CD14-positive monocyte (primary cell): ENCODE measurements around the gene KLHL30. TPM values are rescaled to one million over a fixed set of nuclear protein-coding genes. Genes with fewer than 3 reads are reported as not detected.

ENCODE experiments used
- DNase-seq, 3 donors: peaks; one replicate each; pipeline ENCODE4 v3.0.0-alpha.2; 2011 to 2022
- H2AFZ ChIP-seq: 2 replicates; pipeline ENCODE4 v1.6.0; 2012; ENCODE audit warnings: mild to moderate bottlenecking, low read depth, low read length, inconsistent platforms; ENCODE audit not compliant: insufficient read depth, poor library complexity, severe bottlenecking
- H3K27ac ChIP-seq, 2 donors: 1 replicate in 1 of 2; 2 replicates in 1 of 2; pipeline ENCODE4 v1.5.1; 2012 to 2013; ENCODE audit warnings: low read length in 2 of 2, control low read depth in 1 of 2, inconsistent platforms in 1 of 2, low read depth in 1 of 2, mild to moderate bottlenecking in 1 of 2
- H3K27me3 ChIP-seq, 2 donors: one replicate each; pipeline versions ENCODE4 v1.6.0 to v1.6.1; 2011 to 2013; ENCODE audit warnings: low read length in 2 of 2; ENCODE audit not compliant: control insufficient read depth in 2 of 2, insufficient read depth in 2 of 2
- H3K36me3 ChIP-seq, 2 donors: replicated peaks in 1 of 2; 1 replicate in 1 of 2; 2 replicates in 1 of 2; pipeline versions ENCODE4 v1.5.1 to v1.6.1; 2012 to 2013; ENCODE audit warnings: low read length in 2 of 2, control low read depth in 1 of 2, inconsistent platforms in 1 of 2, mild to moderate bottlenecking in 1 of 2; ENCODE audit not compliant: insufficient read depth in 2 of 2, control insufficient read depth in 1 of 2
- H3K4me1 ChIP-seq, 2 donors: 1 replicate in 1 of 2; 2 replicates in 1 of 2; pipeline versions ENCODE4 v1.5.1 to v1.6.1; 2012 to 2013; ENCODE audit warnings: low read length in 2 of 2, control low read depth in 1 of 2, inconsistent platforms in 1 of 2, mild to moderate bottlenecking in 1 of 2, moderate library complexity in 1 of 2; ENCODE audit not compliant: insufficient read depth in 2 of 2, control insufficient read depth in 1 of 2
- H3K4me2 ChIP-seq: replicated peaks from 2 replicates; pipeline ENCODE3; 2012; ENCODE audit warnings: low read length, moderate library complexity, mild to moderate bottlenecking; ENCODE audit not compliant: poor library complexity, severe bottlenecking; ENCODE audit errors: extremely low read depth
- H3K4me3 ChIP-seq, 3 experiments: fragments of 200-600 bp in 1 of 3; sonication (generic) in 1 of 3; replicated peaks in 1 of 3; 1 replicate in 2 of 3; 2 replicates in 1 of 3; pipeline ENCODE4 v1.5.1; 2011 to 2013; ENCODE audit warnings: low read length in 3 of 3, mild to moderate bottlenecking in 3 of 3, control low read depth in 2 of 3, low read depth in 2 of 3, inconsistent platforms in 1 of 3, moderate library complexity in 1 of 3
- H3K79me2 ChIP-seq: 2 replicates; pipeline ENCODE4 v1.6.0; 2012; ENCODE audit warnings: mild to moderate bottlenecking, control low read depth, inconsistent platforms, low read length, moderate library complexity; ENCODE audit not compliant: insufficient read depth
- H3K9ac ChIP-seq: 2 replicates; pipeline ENCODE4 v1.6.0; 2017; ENCODE audit warnings: low read length, mild to moderate bottlenecking; ENCODE audit not compliant: insufficient read depth, poor library complexity, severe bottlenecking
- H3K9me3 ChIP-seq, 2 donors: replicated peaks in 1 of 2; 1 replicate in 1 of 2; 2 replicates in 1 of 2; pipeline versions ENCODE4 v1.5.1 to v1.6.1; 2012 to 2013; ENCODE audit warnings: low read length in 2 of 2, control low read depth in 1 of 2; ENCODE audit not compliant: control insufficient read depth in 1 of 2, insufficient read depth in 1 of 2
- H4K20me1 ChIP-seq: 2 replicates; pipeline ENCODE4 v1.6.0; 2012; ENCODE audit warnings: mild to moderate bottlenecking, low read length, control low read depth, moderate library complexity; ENCODE audit not compliant: insufficient read depth
- H3K27ac Mint-ChIP-seq, 7 donors: one replicate each; pipeline ENCODE4 v1.8.0; 2020; ENCODE audit warnings: mild to moderate bottlenecking in 7 of 7, mixed read lengths in 7 of 7, moderate library complexity in 6 of 7, inconsistent platforms in 2 of 7
- H3K27me3 Mint-ChIP-seq, 3 donors: one replicate each; pipeline ENCODE4 v1.8.0; 2021 to 2022; ENCODE audit warnings: low read depth in 3 of 3, mild to moderate bottlenecking in 3 of 3, mixed read lengths in 3 of 3, moderate library complexity in 3 of 3, inconsistent platforms in 1 of 3
- H3K36me3 Mint-ChIP-seq, 2 donors: one replicate each; pipeline ENCODE4 v1.8.0; 2020; ENCODE audit warnings: mixed read lengths in 2 of 2, inconsistent platforms in 1 of 2, mild to moderate bottlenecking in 1 of 2
- H3K4me1 Mint-ChIP-seq: one replicate; pipeline ENCODE4 v1.8.0; 2020; ENCODE audit warnings: mild to moderate bottlenecking, mixed read lengths
- H3K4me3 Mint-ChIP-seq, 2 donors: one replicate each; pipeline ENCODE4 v1.8.0; 2020; ENCODE audit warnings: mild to moderate bottlenecking in 2 of 2, mixed read lengths in 2 of 2, moderate library complexity in 1 of 2
- H3K9me3 Mint-ChIP-seq, 7 donors: one replicate each; pipeline ENCODE4 v1.8.0; 2020 to 2022; ENCODE audit warnings: mixed read lengths in 7 of 7, mild to moderate bottlenecking in 6 of 7, moderate library complexity in 6 of 7, inconsistent platforms in 2 of 7
- WGBS: methylation state at CpG from one replicate; pipeline ENCODE4 v1.1.5; 2013; ENCODE audit warnings: missing lambda C conversion rate; ENCODE audit not compliant: insufficient coverage; 5-methylcytosine and 5-hydroxymethylcytosine counted together
- intact Hi-C, 2 donors: fragments of 100-400 bp; cut with micrococcal nuclease; formaldehyde crosslinking; loops; one replicate each; pipeline versions ENCODE4 v1.15.0 to v1.15.1; 2023
- polyA plus RNA-seq, 3 donors: library from polyadenylated mRNA; depleted of rRNA in 1 of 3; unstranded in 2 of 3; stranded (reverse) in 1 of 3; fragments of 300-500 nt in 2 of 3; fragments of >200 nt in 1 of 3; fragmentation: Illumina TruSeq in 2 of 3; gene quantifications; 1 replicate in 2 of 3; 2 replicates in 1 of 3; pipeline ENCODE4 v1.2.3, GENCODE V29; 2012 to 2021
- TF ChIP-seq, protein P1 (sequence below): fragments of 200-600 bp; IDR thresholded peaks from one replicate; pipeline ENCODE4 v1.8.0; 2022; ENCODE audit warnings: antibody characterized with exemption, mild to moderate bottlenecking

The KLHL30 gene
- polyA plus RNA-seq, 3 donors, result 0.01 to 0.14 TPM; not detected in 1

DNA sequence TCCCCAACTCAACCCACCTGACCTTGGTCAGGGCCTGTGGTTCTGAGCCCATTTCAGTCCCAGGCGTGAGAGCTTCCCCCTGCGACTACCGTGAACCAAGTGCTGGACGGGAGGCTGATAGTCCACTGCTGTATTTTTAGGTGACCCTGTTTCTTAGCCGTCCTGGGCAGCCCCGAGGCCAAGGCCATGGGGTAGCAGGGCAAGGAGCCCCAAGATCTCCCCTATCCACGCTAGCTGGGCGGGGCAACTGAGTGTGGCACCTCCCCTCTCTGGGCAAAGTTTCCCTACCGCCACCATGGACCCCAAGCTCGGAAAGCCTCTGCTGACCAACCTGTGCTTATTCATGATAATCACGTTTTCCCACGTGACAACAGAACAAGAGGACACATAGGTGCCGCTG lies 583 bp upstream of the KLHL30 start:
- Histone ChIP-seq H3K4me3 (no peak overlapping the region), H3K79me2 (no peaks in the 10 kb centered on the region), H2AFZ (peak overlapping the region; percentile 21), H3K4me2 (no peak overlapping the region), H3K4me1 (peaks cover 42 to 55% of the 10 kb centered on the region in 2 donors), H3K36me3 (no peaks in the 10 kb centered on the region), H3K9me3 (no peaks in the 10 kb centered on the region), H3K27me3 (no peaks in the 10 kb centered on the region), H3K27ac (peak overlapping the region in 1 of 2 donors; percentile 61), H3K9ac (no peak overlapping the region), H4K20me1 (no peaks in the 10 kb centered on the region)
- 100% methylated on average over 9 of the region's 13 CpGs for WGBS
- DNase-seq, result no peak
- Mint-ChIP-seq H3K4me1 (peaks cover 55% of the 10 kb centered on the region), H3K9me3 (no peaks in the 10 kb centered on the region), H3K36me3 (no peaks in the 10 kb centered on the region), H3K27ac (peak overlapping the region in 6 of 7 donors; percentile 59 to 87 (median 76)), H3K27me3 (peaks cover 2 to 5% (median 2%) of the 10 kb centered on the region in 3 donors), H3K4me3 (no peak overlapping the region)
- intact Hi-C loops, result no loop called here
- TF ChIP-seq, protein P1, sequence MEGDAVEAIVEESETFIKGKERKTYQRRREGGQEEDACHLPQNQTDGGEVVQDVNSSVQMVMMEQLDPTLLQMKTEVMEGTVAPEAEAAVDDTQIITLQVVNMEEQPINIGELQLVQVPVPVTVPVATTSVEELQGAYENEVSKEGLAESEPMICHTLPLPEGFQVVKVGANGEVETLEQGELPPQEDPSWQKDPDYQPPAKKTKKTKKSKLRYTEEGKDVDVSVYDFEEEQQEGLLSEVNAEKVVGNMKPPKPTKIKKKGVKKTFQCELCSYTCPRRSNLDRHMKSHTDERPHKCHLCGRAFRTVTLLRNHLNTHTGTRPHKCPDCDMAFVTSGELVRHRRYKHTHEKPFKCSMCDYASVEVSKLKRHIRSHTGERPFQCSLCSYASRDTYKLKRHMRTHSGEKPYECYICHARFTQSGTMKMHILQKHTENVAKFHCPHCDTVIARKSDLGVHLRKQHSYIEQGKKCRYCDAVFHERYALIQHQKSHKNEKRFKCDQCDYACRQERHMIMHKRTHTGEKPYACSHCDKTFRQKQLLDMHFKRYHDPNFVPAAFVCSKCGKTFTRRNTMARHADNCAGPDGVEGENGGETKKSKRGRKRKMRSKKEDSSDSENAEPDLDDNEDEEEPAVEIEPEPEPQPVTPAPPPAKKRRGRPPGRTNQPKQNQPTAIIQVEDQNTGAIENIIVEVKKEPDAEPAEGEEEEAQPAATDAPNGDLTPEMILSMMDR, result no peak

DNA sequence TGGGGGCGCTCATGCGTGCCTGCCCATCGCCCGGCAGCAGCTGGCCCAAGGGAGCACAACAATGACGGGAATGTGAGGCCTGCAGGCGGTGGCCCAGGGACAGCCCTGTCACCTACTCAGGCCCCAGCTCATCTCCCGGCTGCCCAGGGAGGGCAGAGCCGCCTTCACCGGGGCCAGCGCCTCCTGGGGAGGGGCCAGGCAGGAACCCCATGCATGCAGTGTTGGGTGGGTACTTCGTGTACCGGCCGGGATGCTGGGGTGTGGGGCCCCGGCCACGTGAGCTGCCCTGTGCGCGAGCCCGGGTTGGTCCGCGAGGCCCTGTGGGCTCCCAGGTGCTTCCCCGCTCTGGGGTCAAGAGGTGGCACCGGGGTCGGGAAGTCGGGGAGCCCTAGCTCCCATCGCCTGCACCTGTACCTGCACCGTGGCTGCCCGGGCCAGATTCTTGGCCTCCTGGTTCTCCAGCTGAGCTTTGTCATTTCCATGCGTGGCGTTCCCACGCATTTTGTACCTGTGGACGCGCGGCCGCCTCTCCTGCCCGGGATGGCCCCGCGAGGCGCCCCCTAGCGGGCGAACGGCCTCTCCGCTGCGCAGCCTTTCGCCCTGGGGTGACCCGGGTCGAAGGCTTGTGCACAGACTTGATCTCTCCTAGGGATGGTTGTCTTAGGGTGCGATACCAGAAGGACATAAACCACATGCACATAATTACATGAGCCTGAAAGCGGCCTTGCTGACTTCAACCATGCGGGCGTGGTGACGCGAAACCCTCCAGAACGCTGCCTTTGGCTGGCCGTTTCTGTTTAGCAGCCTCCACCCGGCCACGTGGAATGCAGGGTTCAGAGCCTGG lies 950 bp downstream of the KLHL30 start:
- Mint-ChIP-seq H3K36me3 (no peaks in the 10 kb centered on the region), H3K4me1 (peaks cover 56% of the 10 kb centered on the region), H3K9me3 (peaks cover 0 to 4% (median 0%) of the 10 kb centered on the region in 7 donors), H3K4me3 (no peak overlapping the region), H3K27me3 (peaks cover 0 to 4% (median 2%) of the 10 kb centered on the region in 3 donors), H3K27ac (no peak overlapping the region)
- Histone ChIP-seq H4K20me1 (no peaks in the 10 kb centered on the region), H3K4me3 (no peak overlapping the region), H3K4me2 (no peak overlapping the region), H3K9ac (no peak overlapping the region), H2AFZ (no peak overlapping the region), H3K36me3 (no peaks in the 10 kb centered on the region), H3K27ac (no peak overlapping the region), H3K4me1 (peaks cover 42 to 55% of the 10 kb centered on the region in 2 donors), H3K79me2 (no peaks in the 10 kb centered on the region), H3K9me3 (no peaks in the 10 kb centered on the region), H3K27me3 (no peaks in the 10 kb centered on the region)
- DNase-seq, result no peak
- 71% methylated on average over 52 of the region's 56 CpGs for WGBS
- TF ChIP-seq, protein P1, result peak; percentile 78
- intact Hi-C loops, result no loop called here
